Peyer's patch (tissue), 4 donors: ENCODE measurements around the gene DNAJA4. TPM values are rescaled to one million over a fixed set of nuclear protein-coding genes. Genes with fewer than 3 reads are reported as not detected.

Experiments
- DNase-seq, 3 donors: peaks; one replicate each; pipeline ENCODE4 v3.0.0-alpha.2; 2017 to 2019
- H3K27ac ChIP-seq, 4 donors: fragments of 200-600 bp; sonication (generic); one replicate each; pipeline ENCODE4 v1.5.1; 2016 to 2019
- H3K27me3 ChIP-seq, 2 donors: fragments of 200-600 bp; sonication (generic); one replicate each; pipeline ENCODE4 v1.5.1; 2019
- H3K36me3 ChIP-seq, 3 donors: fragments of 200-600 bp; sonication (generic); one replicate each; pipeline ENCODE4 v1.5.1; 2016 to 2019
- H3K4me1 ChIP-seq, 4 donors: fragments of 200-600 bp; sonication (generic); one replicate each; pipeline ENCODE4 v1.5.1; 2016 to 2019
- H3K4me3 ChIP-seq, 4 donors: fragments of 200-600 bp; sonication (generic); 1 replicate in 3 of 4; 2 replicates in 1 of 4; pipeline ENCODE4 v1.5.1; 2016 to 2019; ENCODE audit warnings: mild to moderate bottlenecking in 1 of 4
- H3K9me3 ChIP-seq, 4 donors: fragments of 200-600 bp; sonication (generic); one replicate each; pipeline ENCODE4 v1.5.1; 2016 to 2019; ENCODE audit warnings: mild to moderate bottlenecking in 1 of 4
- CTCF ChIP-seq, 6 experiments: fragments of 450-650 bp in 4 of 6; fragments of 200-600 bp in 2 of 6; sonication (generic) in 1 of 6; IDR thresholded peaks; one replicate each; pipeline ENCODE4 v1.5.1; 2017 to 2019; ENCODE audit warnings: antibody characterized with exemption in 6 of 6, mild to moderate bottlenecking in 3 of 6, moderate library complexity in 1 of 6
- POLR2A ChIP-seq, 2 donors: fragments of 450-650 bp; IDR thresholded peaks; one replicate each; pipeline ENCODE4 v1.5.1; 2017; ENCODE audit warnings: antibody characterized with exemption in 2 of 2, mild to moderate bottlenecking in 2 of 2, moderate library complexity in 2 of 2
- total RNA-seq, 4 donors: library from RNA; depleted of rRNA; stranded (reverse); fragments of >200 nt; gene quantifications; one replicate each; pipeline ENCODE4 v1.1.0, GENCODE V29; 2016

Gene DNAJA4
- total RNA-seq, 4 donors from 2014 or later = 25.6 to 48.9 (median 33.5) TPM

DNA sequence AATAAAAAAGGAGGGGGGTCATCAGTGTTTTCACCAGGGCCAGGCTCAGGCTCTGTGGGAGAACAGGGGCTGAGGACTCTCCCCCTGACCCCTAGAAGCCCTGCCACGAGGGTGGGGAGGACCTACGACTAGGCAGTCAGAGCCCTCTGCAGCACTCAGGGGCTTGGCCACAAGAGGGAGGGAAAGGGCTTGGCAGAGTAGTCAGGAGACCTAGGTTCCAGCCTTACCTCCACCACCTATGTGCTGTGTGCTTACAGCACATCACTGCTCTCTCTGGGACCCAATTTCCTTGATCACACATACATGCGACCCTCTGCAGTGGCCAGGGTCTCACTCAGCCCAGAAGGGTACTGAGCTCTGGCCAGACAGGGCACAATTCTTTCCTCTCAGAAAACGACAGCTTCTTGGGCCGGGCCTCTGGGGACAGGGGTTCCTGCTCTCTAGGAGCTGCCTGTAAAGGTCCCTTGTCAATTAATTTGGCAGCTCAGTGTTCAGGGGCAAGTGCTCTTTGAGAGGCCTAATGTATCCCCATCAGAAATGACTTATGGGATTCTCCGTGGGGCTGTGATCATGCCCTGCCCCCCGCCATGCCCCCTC, 51.4 kb downstream of the DNAJA4 start:
- no peaks in the 10 kb centered on the region for H3K27me3 ChIP-seq
- no peaks in the 10 kb centered on the region for H3K9me3 ChIP-seq
- no peak for DNase-seq
- peak in 3 of 6 experiments; percentile 45 to 56 (median 45) for TF ChIP-seq CTCF (IDR thresholded peaks at IDR 0.05)
- no peak for TF ChIP-seq POLR2A (IDR thresholded peaks at IDR 0.05)
- H3K36me3 ChIP-seq = no peaks in the 10 kb centered on the region
- peak overlapping the region in 2 of 4 donors; percentile 71 to 94 for H3K27ac ChIP-seq
- H3K4me3 ChIP-seq = no peak overlapping the region
- H3K4me1 ChIP-seq = peaks cover 0 to 9% (median 4%) of the 10 kb centered on the region in 4 donors

- Histone ChIP-seq H3K4me1 (peaks cover 0 to 9% (median 4%) of the 10 kb centered on the region in 4 donors), H3K4me3 (no peak overlapping the region), H3K27ac (peak overlapping the region in 3 of 4 donors; percentile 49 to 94 (median 71)), H3K27me3 (no peaks in the 10 kb centered on the region), H3K36me3 (no peaks in the 10 kb centered on the region), H3K9me3 (no peaks in the 10 kb centered on the region)
- TF ChIP-seq POLR2A (IDR thresholded peaks at IDR 0.05) = no peak
- TF ChIP-seq CTCF (IDR thresholded peaks at IDR 0.05) = no peak
- DNase-seq = peak in 2 of 3 donors; percentile 61 to 83
These were observed 52.1 kb downstream of the DNAJA4 start for GRCh38 chr15:78316283-78317083.

- Histone ChIP-seq H3K27me3 (no peaks in the 10 kb centered on the region), H3K27ac (peak overlapping the region in 3 of 4 donors; percentile 49 to 94 (median 71)), H3K4me3 (no peak overlapping the region), H3K4me1 (peaks cover 0 to 9% (median 4%) of the 10 kb centered on the region in 4 donors), H3K9me3 (no peaks in the 10 kb centered on the region), H3K36me3 (no peaks in the 10 kb centered on the region)
- peak in 3 of 6 experiments; percentile 38 to 55 (median 45) for TF ChIP-seq CTCF (IDR thresholded peaks at IDR 0.05)
- TF ChIP-seq POLR2A (IDR thresholded peaks at IDR 0.05) = no peak
- peak in 2 of 3 donors; percentile 59 for DNase-seq
These were observed 52.9 kb downstream of the DNAJA4 start for GRCh38 chr15:78317145-78317836.

- no peak for TF ChIP-seq POLR2A (IDR thresholded peaks at IDR 0.05)
- TF ChIP-seq CTCF (IDR thresholded peaks at IDR 0.05) = no peak
- no peak overlapping the region for H3K27ac ChIP-seq
- H3K9me3 ChIP-seq = no peaks in the 10 kb centered on the region
- peaks cover 0 to 9% (median 4%) of the 10 kb centered on the region in 4 donors for H3K4me1 ChIP-seq
- H3K27me3 ChIP-seq = no peaks in the 10 kb centered on the region
- H3K36me3 ChIP-seq = no peaks in the 10 kb centered on the region
- H3K4me3 ChIP-seq = no peak overlapping the region
- no peak for DNase-seq
These were observed 55.2 kb downstream of the DNAJA4 start for GRCh38 chr15:78319588-78319987.

DNA sequence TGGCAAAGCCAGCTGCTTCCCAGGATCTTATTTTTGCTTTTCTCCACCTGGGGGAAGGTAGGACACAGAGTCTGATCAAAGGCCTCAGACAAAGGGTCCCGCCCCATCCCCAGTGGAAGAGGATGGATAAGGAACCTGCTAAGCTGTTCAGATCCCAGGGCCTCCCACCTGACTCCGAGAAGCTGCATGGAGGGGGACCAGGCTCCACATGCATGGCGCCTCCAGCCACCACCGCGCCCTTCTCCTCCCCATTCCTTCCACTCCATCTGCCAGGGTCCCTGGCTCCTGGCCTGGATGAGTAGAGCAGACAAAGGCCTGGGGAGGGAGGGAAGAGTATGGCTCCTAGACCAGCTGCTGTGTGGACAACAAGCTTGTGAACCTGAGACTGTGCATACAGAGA, 55.8 kb downstream of the DNAJA4 start:
- no peaks in the 10 kb centered on the region for H3K9me3 ChIP-seq
- no peaks in the 10 kb centered on the region for H3K27me3 ChIP-seq
- H3K36me3 ChIP-seq = no peaks in the 10 kb centered on the region
- no peak overlapping the region for H3K4me3 ChIP-seq
- H3K27ac ChIP-seq = no peak overlapping the region
- no peak for DNase-seq
- H3K4me1 ChIP-seq = peaks cover 0 to 9% (median 4%) of the 10 kb centered on the region in 4 donors
- TF ChIP-seq POLR2A (IDR thresholded peaks at IDR 0.05) (no peak), CTCF (IDR thresholded peaks at IDR 0.05) (no peak)
